ENCODE measurements around the gene ZNF384. TPM values are rescaled to one million over a fixed set of nuclear protein-coding genes. Genes with fewer than 3 reads are reported as not detected.

Gene ZNF384
- total RNA-seq, 5 donors from 2014 or later (not counting 1 experiment from before 2014, with no cell fraction given) = 68.6 to 82.9 (median 79.4) TPM

DNA sequence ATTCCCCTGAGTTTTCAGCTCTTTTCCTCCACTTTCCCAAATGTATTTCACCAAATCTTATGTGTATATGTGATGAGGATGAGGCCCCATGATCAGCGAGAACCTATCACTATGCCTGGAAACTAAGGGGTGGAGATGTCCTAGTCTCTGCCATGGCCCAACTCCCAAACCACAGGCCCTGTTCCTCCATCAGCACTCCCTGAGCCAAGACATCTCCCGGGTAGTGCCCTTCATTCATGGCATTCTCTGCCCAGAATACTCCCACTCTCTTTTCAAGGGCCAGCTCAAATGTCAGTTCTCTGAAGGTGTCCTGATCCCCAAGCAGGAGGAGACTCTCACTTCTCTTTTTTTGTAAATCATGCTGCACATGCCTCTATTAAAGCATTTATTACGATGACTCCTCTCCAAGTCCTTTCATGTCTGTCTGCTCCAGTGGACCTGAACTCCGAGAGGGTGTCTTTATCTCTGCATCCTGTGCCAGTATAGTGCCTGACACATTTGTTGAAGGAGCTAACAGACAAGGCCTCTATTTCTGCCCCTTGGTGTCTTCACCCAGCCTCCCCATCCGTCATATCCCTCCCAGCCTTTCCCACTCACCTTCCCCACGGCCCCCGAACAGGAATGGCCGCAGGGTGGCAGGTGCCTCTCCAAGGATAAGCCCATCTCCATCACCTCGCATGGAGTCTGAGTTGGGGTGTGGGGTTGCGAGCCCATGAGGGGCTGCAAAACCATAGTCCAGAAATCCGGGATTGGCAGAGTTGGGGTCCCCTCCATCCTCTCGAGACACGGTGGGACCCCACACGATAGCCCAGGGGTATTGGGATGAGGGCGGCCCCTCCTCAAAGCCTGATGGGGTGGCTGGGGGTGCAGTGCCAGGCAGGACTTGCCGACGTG lies 7.8 kb upstream of the ZNF384 start:
- Histone ChIP-seq H3K36me3 (ENCODE audit: control insufficient read depth in 2 of 2, extremely low read depth in 1 of 2, insufficient read depth in 1 of 2, low read length in 1 of 2) (no peaks in the 10 kb centered on the region), H3K4me1 (ENCODE audit: control insufficient read depth in 1 of 2, extremely low read depth in 1 of 2, insufficient read depth in 2 of 2, low read length in 2 of 2) (peaks cover 7 to 23% of the 10 kb centered on the region in 2 experiments), H3K27ac (ENCODE audit: low read length) (no peak overlapping the region), H3K27me3 (replicated peaks in 1 of 2; ENCODE audit: control insufficient read depth in 2 of 2, extremely low read depth in 1 of 2, insufficient read depth in 2 of 2, low read length in 1 of 2) (peaks cover 12 to 50% of the 10 kb centered on the region in 2 experiments), H3K4me3 (ENCODE audit: control insufficient read depth in 1 of 2, extremely low read depth in 1 of 2, low read length in 1 of 2) (no peak overlapping the region), H3K9me3 (no peaks in the 10 kb centered on the region)
- H3K4me1 Mint-ChIP-seq = peaks cover 18 to 46% (median 27%) of the 10 kb centered on the region in 3 donors
- no peak overlapping the region for H3K27ac Mint-ChIP-seq
- no peaks in the 10 kb centered on the region for H3K9me3 Mint-ChIP-seq
- POLR2A ChIA-PET = no interaction called here
- WGBS (ENCODE audit: insufficient coverage) = 86% methylated on average over 10 of the region's 17 CpGs
- H3K27me3 Mint-ChIP-seq = peaks cover 16 to 26% of the 10 kb centered on the region in 2 donors
- no peak for ATAC-seq (replicated peaks in 1 of 4)
- DNase-seq = no peak
- no peak overlapping the region for H3K4me3 Mint-ChIP-seq
- CTCF ChIA-PET = interaction anchor here in 1 of 2 donors (0.6 kb wide), 1 partner anchor 27 kb away, joined by 8 read pairs; the partner anchor contains the start of gene COPS7A
- no peaks in the 10 kb centered on the region for H3K36me3 Mint-ChIP-seq

DNA sequence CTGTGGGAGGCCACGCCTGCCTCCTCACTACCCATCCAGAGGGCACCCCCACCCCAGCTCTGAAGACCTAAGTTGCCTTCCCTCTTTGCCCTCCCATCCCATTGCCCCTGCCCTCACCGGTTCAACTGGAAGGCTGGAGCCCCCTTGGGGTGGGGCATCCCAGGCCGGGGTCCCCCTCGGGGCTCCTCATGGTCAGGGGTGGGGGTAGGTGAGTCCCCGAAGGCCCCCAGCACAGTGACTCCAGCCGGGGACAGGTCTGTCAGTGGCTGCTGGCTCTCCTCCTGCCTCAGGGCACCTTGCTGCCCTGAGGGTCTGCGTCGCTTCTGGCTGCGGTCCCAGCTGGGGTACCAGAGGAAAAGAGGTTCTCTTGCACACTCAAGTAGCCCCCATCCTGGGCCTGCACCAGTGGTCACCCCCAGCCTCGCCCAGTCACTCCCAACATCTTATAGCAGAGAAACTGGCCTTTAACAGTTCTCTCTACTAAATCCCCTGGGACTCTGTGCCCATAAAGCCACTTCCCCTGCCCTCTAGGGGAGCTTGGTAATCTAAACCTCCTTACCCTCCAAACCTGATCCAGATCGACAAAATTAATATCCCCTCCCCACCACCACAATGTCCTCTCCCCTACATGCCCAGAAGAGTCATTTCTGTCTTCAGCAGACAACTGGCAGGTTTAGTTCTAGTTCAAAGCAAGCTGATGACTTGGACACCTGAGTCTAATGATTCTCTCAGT lies 6.3 kb upstream of the ZNF384 start:
- no peak overlapping the region for H3K4me3 ChIP-seq (ENCODE audit: control insufficient read depth in 1 of 2, extremely low read depth in 1 of 2, low read length in 1 of 2)
- Mint-ChIP-seq H3K4me1 (peaks cover 12 to 39% (median 19%) of the 10 kb centered on the region in 3 donors), H3K27me3 (peaks cover 8 to 14% of the 10 kb centered on the region in 2 donors), H3K27ac (no peak overlapping the region), H3K36me3 (peaks cover 4% of the 10 kb centered on the region), H3K4me3 (no peak overlapping the region), H3K9me3 (no peaks in the 10 kb centered on the region)
- ChIA-PET POLR2A (no interaction called here), CTCF (no interaction called here)
- no peaks in the 10 kb centered on the region for H3K9me3 ChIP-seq
- DNase-seq = no peak
- ATAC-seq (replicated peaks in 1 of 4) = no peak
- H3K27ac ChIP-seq (ENCODE audit: low read length) = no peak overlapping the region
- H3K36me3 ChIP-seq (ENCODE audit: control insufficient read depth in 2 of 2, extremely low read depth in 1 of 2, insufficient read depth in 1 of 2, low read length in 1 of 2) = no peaks in the 10 kb centered on the region
- H3K27me3 ChIP-seq (replicated peaks in 1 of 2; ENCODE audit: control insufficient read depth in 2 of 2, extremely low read depth in 1 of 2, insufficient read depth in 2 of 2, low read length in 1 of 2) = peaks cover 4 to 38% of the 10 kb centered on the region in 2 experiments
- H3K4me1 ChIP-seq (ENCODE audit: control insufficient read depth in 1 of 2, extremely low read depth in 1 of 2, insufficient read depth in 2 of 2, low read length in 2 of 2) = peaks cover 3 to 19% of the 10 kb centered on the region in 2 experiments
- WGBS (ENCODE audit: insufficient coverage) = 68% methylated on average over 8 of the region's 11 CpGs

GRCh38 chr12:6694701-6695100 lies 5.5 kb upstream of the ZNF384 start:
- Mint-ChIP-seq H3K27me3 (peaks cover 7 to 13% of the 10 kb centered on the region in 2 donors), H3K4me1 (peaks cover 18 to 45% (median 24%) of the 10 kb centered on the region in 3 donors), H3K27ac (no peak overlapping the region), H3K36me3 (peaks cover 4% of the 10 kb centered on the region), H3K4me3 (no peak overlapping the region), H3K9me3 (no peaks in the 10 kb centered on the region)
- H3K27me3 ChIP-seq (replicated peaks in 1 of 2; ENCODE audit: control insufficient read depth in 2 of 2, extremely low read depth in 1 of 2, insufficient read depth in 2 of 2, low read length in 1 of 2) = peaks cover 4 to 32% of the 10 kb centered on the region in 2 experiments
- ATAC-seq (replicated peaks in 1 of 4) = no peak
- H3K27ac ChIP-seq (ENCODE audit: low read length) = no peak overlapping the region
- ChIA-PET POLR2A (no interaction called here), CTCF (interaction anchor here in 1 of 2 donors (0.6 kb wide), 1 partner anchor 124 kb away, joined by 6 read pairs; no protein-coding TSS in a partner anchor)
- no peaks in the 10 kb centered on the region for H3K36me3 ChIP-seq (ENCODE audit: control insufficient read depth in 2 of 2, extremely low read depth in 1 of 2, insufficient read depth in 1 of 2, low read length in 1 of 2)
- peaks cover 4 to 17% of the 10 kb centered on the region in 2 experiments for H3K4me1 ChIP-seq (ENCODE audit: control insufficient read depth in 1 of 2, extremely low read depth in 1 of 2, insufficient read depth in 2 of 2, low read length in 2 of 2)
- no peaks in the 10 kb centered on the region for H3K9me3 ChIP-seq
- 90% methylated on average over 7 of the region's 9 CpGs for WGBS (ENCODE audit: insufficient coverage)
- no peak overlapping the region for H3K4me3 ChIP-seq (ENCODE audit: control insufficient read depth in 1 of 2, extremely low read depth in 1 of 2, low read length in 1 of 2)
- DNase-seq = no peak

- Histone ChIP-seq H3K9me3 (no peaks in the 10 kb centered on the region), H3K27me3 (replicated peaks in 1 of 2; ENCODE audit: control insufficient read depth in 2 of 2, extremely low read depth in 1 of 2, insufficient read depth in 2 of 2, low read length in 1 of 2) (peaks cover 2 to 24% of the 10 kb centered on the region in 2 experiments), H3K4me3 (ENCODE audit: control insufficient read depth in 1 of 2, extremely low read depth in 1 of 2, low read length in 1 of 2) (no peak overlapping the region), H3K36me3 (ENCODE audit: control insufficient read depth in 2 of 2, extremely low read depth in 1 of 2, insufficient read depth in 1 of 2, low read length in 1 of 2) (no peaks in the 10 kb centered on the region), H3K4me1 (ENCODE audit: control insufficient read depth in 1 of 2, extremely low read depth in 1 of 2, insufficient read depth in 2 of 2, low read length in 2 of 2) (peaks cover 4 to 14% of the 10 kb centered on the region in 2 experiments), H3K27ac (ENCODE audit: low read length) (no peak overlapping the region)
- Mint-ChIP-seq H3K36me3 (peaks cover 4% of the 10 kb centered on the region), H3K4me1 (peaks cover 18 to 42% (median 18%) of the 10 kb centered on the region in 3 donors), H3K4me3 (no peak overlapping the region), H3K27me3 (peaks cover 0 to 5% of the 10 kb centered on the region in 2 donors), H3K9me3 (no peaks in the 10 kb centered on the region), H3K27ac (no peak overlapping the region)
- ChIA-PET POLR2A (interaction anchor here in 1 of 2 donors (0.6 kb wide), 1 partner anchor 34 kb away, joined by 3 read pairs; no protein-coding TSS in a partner anchor), CTCF (interaction anchor here in 1 of 2 donors (0.6 kb wide), 1 partner anchor 8 kb away, joined by 3 read pairs; no protein-coding TSS in a partner anchor)
- ATAC-seq (replicated peaks in 1 of 4) (no peak), DNase-seq (no peak)
- 100% methylated on average over 3 of the region's 4 CpGs for WGBS (ENCODE audit: insufficient coverage)
These were observed 4.7 kb upstream of the ZNF384 start for GRCh38 chr12:6693832-6694355.

DNA sequence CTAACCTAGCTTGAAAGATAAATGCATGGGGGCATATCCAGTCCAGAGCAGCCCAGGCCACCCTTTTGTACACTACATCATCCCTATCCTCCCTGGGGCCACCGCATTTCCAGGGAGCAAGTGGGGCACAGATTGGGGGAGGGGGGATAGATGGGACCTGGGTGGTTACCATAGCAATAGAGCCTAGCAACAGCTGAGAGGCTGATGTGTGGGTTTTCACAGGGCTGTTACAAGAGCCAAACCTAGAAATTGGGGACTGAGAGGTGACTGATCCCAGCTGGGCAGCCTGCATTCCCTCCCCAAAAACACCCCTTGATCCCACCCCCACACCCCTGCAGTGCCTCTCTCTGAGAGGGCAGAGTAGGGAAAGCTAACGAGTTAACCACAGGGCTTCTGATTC lies 3.7 kb upstream of the ZNF384 start:
- Histone ChIP-seq H3K9me3 (no peaks in the 10 kb centered on the region), H3K4me1 (ENCODE audit: control insufficient read depth in 1 of 2, extremely low read depth in 1 of 2, insufficient read depth in 2 of 2, low read length in 2 of 2) (peaks cover 12 to 18% of the 10 kb centered on the region in 2 experiments), H3K36me3 (ENCODE audit: control insufficient read depth in 2 of 2, extremely low read depth in 1 of 2, insufficient read depth in 1 of 2, low read length in 1 of 2) (no peaks in the 10 kb centered on the region), H3K4me3 (ENCODE audit: control insufficient read depth in 1 of 2, extremely low read depth in 1 of 2, low read length in 1 of 2) (no peak overlapping the region), H3K27ac (ENCODE audit: low read length) (no peak overlapping the region), H3K27me3 (replicated peaks in 1 of 2; ENCODE audit: control insufficient read depth in 2 of 2, extremely low read depth in 1 of 2, insufficient read depth in 2 of 2, low read length in 1 of 2) (peaks cover 0 to 16% of the 10 kb centered on the region in 2 experiments)
- WGBS (ENCODE audit: insufficient coverage) = no CpG with 5 or more reads among the region's 2 CpGs
- H3K27ac Mint-ChIP-seq = no peak overlapping the region
- H3K27me3 Mint-ChIP-seq = no peaks in the 10 kb centered on the region
- no peaks in the 10 kb centered on the region for H3K9me3 Mint-ChIP-seq
- H3K36me3 Mint-ChIP-seq = peaks cover 4% of the 10 kb centered on the region
- no peak overlapping the region for H3K4me3 Mint-ChIP-seq
- ATAC-seq (replicated peaks in 1 of 4) (no peak), DNase-seq (no peak)
- CTCF ChIA-PET = interaction anchor here in 1 of 2 donors (0.6 kb wide), 2 partner anchors 33 to 88 kb away, joined by 3 to 5 read pairs; no protein-coding TSS in a partner anchor
- POLR2A ChIA-PET = interaction anchor here in 1 of 2 donors (0.6 kb wide), 1 partner anchor 99 kb away, joined by 7 read pairs; no protein-coding TSS in a partner anchor
- peaks cover 21 to 42% (median 27%) of the 10 kb centered on the region in 3 donors for H3K4me1 Mint-ChIP-seq

All from T-cell (primary cell).